ENCODE measurements around the gene COL4A3.

The COL4A3 gene

GRCh38 chr2:227163998-227164762 lies at the start of gene COL4A3, which contains the start of gene COL4A4:
Gene COL4A3 (plus strand): TSS chr2:227164624. CDS start chr2:227164727, 103 bp downstream.
Gene COL4A4 (minus strand): TSS chr2:227164205. CDS start chr2:227147483, 16,722 bp downstream.
- DNase-seq (ENCODE audit: low read depth in 2 of 2, low spot score in 1 of 2) = no peak

GRCh38 chr2:227115761-227116160 lies 48.7 kb upstream of the COL4A3 start:
- DNase-seq (ENCODE audit: low read depth in 2 of 2, low spot score in 1 of 2) = no peak

DNA sequence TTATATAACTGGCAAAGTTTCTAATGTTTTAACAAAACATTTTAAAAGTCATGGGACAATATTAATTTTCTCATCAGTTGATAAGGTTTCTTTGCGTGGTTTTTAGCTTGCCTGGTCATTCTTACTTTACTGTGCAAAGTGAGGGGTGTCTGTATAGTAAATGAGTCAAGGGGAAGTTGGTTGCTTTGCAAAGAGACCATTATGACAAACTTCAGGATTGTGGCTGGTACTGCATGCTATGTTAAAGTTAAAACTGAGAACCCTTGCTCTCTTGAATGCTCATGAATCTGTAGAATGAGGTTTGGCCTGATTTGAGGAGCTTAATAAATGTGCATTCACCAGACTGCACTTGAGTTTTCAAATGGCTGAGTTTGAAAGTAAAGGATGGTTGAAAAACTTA lies 47.4 kb upstream of the COL4A3 start:
- no peak for DNase-seq (ENCODE audit: low read depth in 2 of 2, low spot score in 1 of 2)

DNA sequence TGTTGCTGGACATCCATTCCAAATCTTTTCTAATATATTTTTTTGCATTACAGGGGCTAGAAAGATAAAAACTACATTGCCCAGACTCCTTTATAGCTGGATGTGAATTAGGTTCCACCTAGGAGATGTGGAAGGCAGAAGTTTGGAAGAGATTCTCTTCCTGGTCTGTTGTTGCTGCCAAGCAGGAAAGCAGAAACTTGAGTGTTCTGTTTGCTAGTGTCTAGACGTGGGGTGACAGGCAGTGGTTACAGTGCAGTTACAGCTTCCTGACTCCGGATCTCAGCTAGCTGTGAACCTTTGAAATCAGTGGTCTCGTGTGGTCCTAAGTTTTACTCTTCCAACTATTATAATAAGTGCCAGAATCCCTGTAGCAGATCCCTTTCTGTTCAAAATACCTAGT lies 46.6 kb upstream of the COL4A3 start:
- DNase-seq (ENCODE audit: low read depth in 2 of 2, low spot score in 1 of 2) = no peak

DNA sequence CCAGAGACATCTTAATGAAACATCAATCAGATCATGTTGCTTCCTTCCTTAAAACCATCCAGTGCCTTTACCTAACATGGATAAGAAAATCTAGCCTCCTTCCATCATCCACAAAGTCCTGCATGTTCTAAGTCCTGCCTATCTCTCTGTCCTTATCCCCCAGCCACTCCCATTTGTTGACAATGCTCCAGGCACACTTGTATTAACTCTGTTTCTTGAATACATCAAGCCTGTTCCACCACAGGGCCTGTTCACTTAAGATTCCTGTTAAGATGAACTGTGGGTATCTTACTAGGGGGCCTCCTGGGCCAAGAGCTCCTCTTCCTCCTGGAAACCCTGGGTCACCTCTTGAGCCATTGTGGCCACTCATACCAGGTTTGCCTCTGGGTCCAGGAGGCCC lies 46.1 kb upstream of the COL4A3 start:
- DNase-seq (ENCODE audit: low read depth in 2 of 2, low spot score in 1 of 2) = no peak

- no peak for DNase-seq (ENCODE audit: low read depth in 2 of 2, low spot score in 1 of 2)
These were observed 40.7 kb upstream of the COL4A3 start for GRCh38 chr2:227123697-227124096.

GRCh38 chr2:227124811-227125210 lies 39.6 kb upstream of the COL4A3 start:
- no peak for DNase-seq (ENCODE audit: low read depth in 2 of 2, low spot score in 1 of 2)

DNA sequence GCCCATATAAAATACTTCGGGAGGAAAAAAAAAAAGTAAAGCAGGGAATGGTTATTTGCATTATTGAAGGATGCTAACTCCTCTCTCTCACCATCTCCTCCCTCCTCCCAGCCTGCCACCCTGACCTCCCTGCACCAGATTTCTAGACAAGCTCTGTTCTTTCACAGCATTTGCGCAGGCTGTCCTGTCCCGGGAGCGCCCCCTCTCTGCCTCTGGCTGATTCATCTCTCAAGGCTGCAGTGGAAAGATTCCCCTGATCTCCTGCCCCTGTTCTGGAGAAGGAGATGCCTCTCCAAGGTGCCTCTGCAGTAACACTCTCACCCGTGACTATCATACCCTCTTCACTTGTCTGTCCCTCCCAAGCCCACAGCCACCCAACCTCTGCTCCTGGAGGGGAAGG lies 38.9 kb upstream of the COL4A3 start:
- DNase-seq (ENCODE audit: low read depth in 2 of 2, low spot score in 1 of 2) = no peak

GRCh38 chr2:227127201-227127600 lies 37.2 kb upstream of the COL4A3 start:
- no peak for DNase-seq (ENCODE audit: low read depth in 2 of 2, low spot score in 1 of 2)

DNA sequence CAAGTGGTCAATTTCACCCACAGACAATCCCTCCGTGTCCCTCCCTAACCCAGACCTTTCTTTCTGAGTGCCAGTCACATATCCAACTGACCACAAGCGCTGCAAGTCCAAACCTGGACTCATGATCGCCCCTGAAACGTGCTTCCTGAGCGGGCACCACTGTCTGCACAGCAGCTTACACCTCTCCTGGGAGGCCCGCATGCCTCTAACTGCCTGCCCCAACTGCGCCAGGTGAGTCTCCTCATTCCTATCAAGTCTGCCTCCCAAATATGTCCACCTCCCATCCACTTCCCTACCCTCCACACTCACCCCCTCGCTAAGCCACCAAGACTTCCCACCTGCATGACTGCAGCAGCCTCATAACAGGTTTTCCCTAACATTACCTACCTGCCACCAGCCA lies 33.8 kb upstream of the COL4A3 start:
- DNase-seq (ENCODE audit: low read depth in 2 of 2, low spot score in 1 of 2) = no peak

- DNase-seq (ENCODE audit: low read depth in 2 of 2, low spot score in 1 of 2) = no peak
These were observed 31.4 kb upstream of the COL4A3 start for GRCh38 chr2:227132986-227133385.

DNA sequence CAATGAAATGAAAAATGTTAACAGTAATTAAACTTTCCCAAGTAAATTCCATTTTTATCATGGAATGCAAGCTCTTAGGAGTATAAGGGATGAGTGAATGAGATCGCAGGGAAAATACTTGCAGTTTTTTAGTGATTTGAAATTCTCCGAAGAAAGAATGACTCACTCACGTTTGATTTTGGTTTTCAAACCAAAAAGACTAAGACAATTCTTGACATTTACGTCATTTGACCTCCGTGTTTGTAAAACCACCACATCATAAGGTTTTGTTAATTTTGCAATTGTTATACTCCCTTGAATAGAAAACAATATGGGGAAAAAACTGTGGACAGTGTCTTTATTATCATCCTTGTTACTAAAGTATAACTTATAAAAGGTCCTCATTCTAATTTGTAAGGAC lies 29.8 kb upstream of the COL4A3 start:
- no peak for DNase-seq (ENCODE audit: low read depth in 2 of 2, low spot score in 1 of 2)

GRCh38 chr2:227141301-227141700 lies 23.1 kb upstream of the COL4A3 start:
- no peak for DNase-seq (ENCODE audit: low read depth in 2 of 2, low spot score in 1 of 2)

- DNase-seq (ENCODE audit: low read depth in 2 of 2, low spot score in 1 of 2) = no peak
These were observed 20.5 kb upstream of the COL4A3 start for GRCh38 chr2:227143895-227144294.

DNA sequence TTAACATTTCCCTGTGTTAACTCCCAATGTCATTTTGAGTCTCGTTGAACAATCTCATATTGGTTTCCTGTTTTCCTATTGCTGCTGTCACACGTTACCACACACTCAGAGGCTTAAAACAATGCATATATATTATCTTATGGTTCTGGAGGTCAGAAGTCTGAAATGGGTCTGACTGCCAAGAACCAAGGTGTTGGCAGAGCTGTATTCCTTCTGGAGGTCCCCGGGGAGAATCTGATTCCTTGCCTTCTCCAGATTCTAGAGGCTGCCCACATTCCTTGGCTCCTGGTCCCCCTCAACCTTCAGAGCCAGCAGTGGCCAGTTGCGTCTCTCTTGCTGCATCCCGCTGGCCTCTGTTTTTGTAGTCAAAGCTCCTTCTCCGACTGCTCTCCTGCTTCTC lies 18.0 kb upstream of the COL4A3 start:
- no peak for DNase-seq (ENCODE audit: low read depth in 2 of 2, low spot score in 1 of 2)

- DNase-seq (ENCODE audit: low read depth in 2 of 2, low spot score in 1 of 2) = no peak
These were observed 17.4 kb upstream of the COL4A3 start for GRCh38 chr2:227147023-227147422.

DNA sequence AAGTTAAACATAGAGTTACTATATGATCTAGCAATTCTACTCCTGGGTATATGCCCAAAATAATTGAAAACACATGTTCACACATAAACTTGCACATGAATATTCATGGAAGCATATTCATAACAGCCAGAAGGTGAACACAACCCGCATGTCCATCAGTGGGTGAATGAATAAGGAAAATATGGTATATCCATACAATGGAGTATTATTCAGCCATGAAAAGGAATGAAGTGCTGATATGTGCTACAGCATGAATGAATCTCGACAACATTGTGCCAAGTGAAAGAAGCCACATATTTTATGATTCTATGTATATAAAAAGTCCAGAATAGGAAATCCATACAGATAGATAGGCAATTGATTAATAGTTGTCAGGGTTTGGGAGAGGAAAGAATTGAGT lies 16.3 kb upstream of the COL4A3 start:
- DNase-seq (ENCODE audit: low read depth in 2 of 2, low spot score in 1 of 2) = no peak

GRCh38 chr2:227150222-227150936 lies 14.0 kb upstream of the COL4A3 start:
- no peak for DNase-seq (ENCODE audit: low read depth in 2 of 2, low spot score in 1 of 2)

DNA sequence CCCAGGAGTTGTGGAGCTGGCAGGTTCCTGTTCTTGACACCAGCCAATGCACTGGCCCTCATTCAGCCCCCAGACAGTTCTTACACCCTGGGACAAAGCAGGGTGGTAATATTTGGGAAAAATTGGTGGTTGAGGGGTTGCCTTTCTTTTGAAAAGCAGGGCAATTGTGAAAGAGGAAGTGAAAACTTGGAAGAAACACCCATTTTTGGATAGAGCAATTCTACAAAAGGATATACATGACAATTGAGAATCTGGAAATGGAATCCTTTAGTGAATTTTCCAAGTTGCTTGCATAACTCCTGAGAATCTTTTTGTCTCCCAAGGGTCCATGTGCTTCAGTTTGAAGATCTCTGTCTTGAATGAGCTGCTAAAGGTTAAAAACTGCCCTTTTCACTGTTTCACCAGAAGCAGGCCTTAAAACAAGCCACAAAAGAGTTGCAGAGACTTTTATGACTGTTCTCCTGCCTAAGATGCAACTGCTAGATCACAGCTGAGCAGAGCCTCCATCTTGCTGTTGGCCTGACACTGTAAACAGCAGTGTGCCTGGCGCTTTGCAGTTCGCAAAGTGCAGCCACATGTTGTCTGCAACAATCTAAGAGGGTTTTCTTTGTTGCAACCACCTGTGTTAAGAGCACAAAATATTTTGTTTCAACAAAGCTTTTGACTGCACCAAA lies 12.2 kb upstream of the COL4A3 start:
- no peak for DNase-seq (ENCODE audit: low read depth in 2 of 2, low spot score in 1 of 2)

- DNase-seq (ENCODE audit: low read depth in 2 of 2, low spot score in 1 of 2) = no peak
These were observed 11.1 kb upstream of the COL4A3 start for GRCh38 chr2:227153307-227153706.

DNA sequence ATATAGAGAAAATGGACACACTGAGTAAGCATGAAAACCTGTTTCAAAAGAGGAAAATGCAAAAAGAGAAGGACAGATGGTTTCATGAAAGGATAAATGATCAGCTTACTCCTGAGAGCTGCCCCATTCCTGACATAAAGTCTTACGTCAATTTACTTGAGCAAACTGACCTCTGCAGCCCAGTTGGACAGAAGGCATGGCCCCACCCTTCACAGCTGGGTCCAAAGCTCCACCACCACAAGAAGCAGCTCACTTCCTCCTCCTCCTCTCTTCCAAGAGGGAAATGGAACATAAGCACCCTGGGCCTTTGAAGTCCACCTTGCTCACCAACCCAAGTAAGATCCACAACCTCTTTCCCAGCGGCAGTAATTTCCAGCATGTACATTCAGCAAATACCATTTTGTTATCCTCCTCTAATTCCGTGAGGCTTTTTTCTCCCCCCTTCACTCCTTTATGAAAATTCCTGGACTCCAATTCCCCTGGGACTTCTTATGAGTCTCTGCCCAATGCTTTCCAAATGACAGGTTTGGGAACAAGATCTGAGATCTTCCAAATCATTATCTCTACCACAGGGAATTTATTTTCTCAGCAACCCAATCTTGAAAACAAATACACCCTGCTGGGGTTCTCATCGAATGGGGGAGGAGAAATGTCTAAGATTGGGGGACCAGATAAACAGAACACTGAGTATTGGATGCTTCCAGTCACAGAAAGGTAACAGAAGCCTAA lies 10.5 kb upstream of the COL4A3 start:
- no peak for DNase-seq (ENCODE audit: low read depth in 2 of 2, low spot score in 1 of 2)
